ENCODE measurements around the gene LRP11. TPM values are rescaled to one million over a fixed set of nuclear protein-coding genes. Genes with fewer than 3 reads are reported as not detected.

The LRP11 gene
- total and polyA plus RNA-seq, 9 of the 15 experiments (the other 6 are each of a cell fraction or from before 2014, with no cell fraction given), result 0.51 to 3.5 (median 2.4) TPM

- no peak for TF ChIP-seq ZBTB11 (CRISPR knock-in tag; IDR thresholded peaks at IDR 0.05)
Measured at GRCh38 chr6:149771185-149771584, 93.0 kb downstream of the LRP11 start (continued).

- Histone ChIP-seq H3K36me3 (ENCODE audit: control insufficient read depth, insufficient read depth, low read length) (peaks cover 68% of the 10 kb centered on the region), H3K9me1 (ENCODE audit: control insufficient read depth, insufficient read depth, low read length) (no peaks in the 10 kb centered on the region), H3K79me2 (ENCODE audit: control insufficient read depth, insufficient read depth, low read length) (peaks cover 52% of the 10 kb centered on the region), H3K4me2 (ENCODE audit: insufficient read depth, low read length) (no peak overlapping the region), H3K27ac (ENCODE audit: extremely low read depth, low read depth, low read length) (no peak overlapping the region), H3K9me3 (replicated peaks; ENCODE audit: control insufficient read depth, insufficient read depth, low read depth, low read length) (peaks cover 6% of the 10 kb centered on the region), H4K20me1 (replicated peaks; ENCODE audit: control insufficient read depth, insufficient read depth, low read length) (no peaks in the 10 kb centered on the region), H3K27me3 (ENCODE audit: control insufficient read depth in 2 of 2, insufficient read depth in 2 of 2, low read length in 2 of 2) (no peaks in the 10 kb centered on the region), H3K4me3 (no peak overlapping the region), H3K4me1 (replicated peaks in 1 of 2; ENCODE audit: control insufficient read depth in 2 of 2, insufficient read depth in 2 of 2, low read length in 2 of 2) (peaks cover 4 to 7% of the 10 kb centered on the region in 2 experiments; a peak in 4 of 5 replicates), H2AFZ (ENCODE audit: low read depth, low read length) (no peak overlapping the region), H3K9ac (ENCODE audit: insufficient read depth in 1 of 2, low read depth in 2 of 2, low read length in 2 of 2) (no peak overlapping the region)
- ChIA-PET POLR2A (interaction anchor here (0.5 to 0.8 kb wide), 4 partner anchors 12 to 205 kb away, joined by 3 to 5 read pairs (median 3); partner anchors contain the start of gene PCMT1), CTCF (ENCODE audit: low intra/inter-chr PET ratio) (no interaction called here)
- ATAC-seq (no peak), FAIRE-seq (no peak), DNase-seq (ENCODE audit: extremely low read depth in 1 of 4, low spot score in 3 of 4) (no peak)
- in situ Hi-C loops (cut with MboI) (no loop called here), intact Hi-C loops (cut with micrococcal nuclease) (no loop called here)
- BruUV-seq (replicated peaks), result no TSS peak
- 91% methylated on average over 2 of the region's 2 CpGs for WGBS (ENCODE audit: insufficient coverage, low coverage, missing lambda C conversion rate)
- TF ChIP-seq BRF1 (IDR thresholded peaks at IDR 0.05; ENCODE audit: borderline replicate concordance, extremely low read depth, insufficient read length) (no peak), CEBPB (tag; IDR thresholded peaks at IDR 0.05) (no peak), ARID3B (CRISPR knock-in tag; IDR thresholded peaks at IDR 0.05; ENCODE audit: borderline replicate concordance) (no peak), MTF1 (CRISPR knock-in tag; IDR thresholded peaks at IDR 0.05; ENCODE audit: borderline replicate concordance) (no peak)
Measured at GRCh38 chr6:149769676-149770075, 94.5 kb downstream of the LRP11 start.
